H1 (cell line): ENCODE results near the gene MRPL55. TPM values are rescaled to one million over a fixed set of nuclear protein-coding genes. Genes with fewer than 3 reads are reported as not detected.

Source experiments
- ASH2L ChIP-seq: fragments of 200-600, 300-600 bp; sonication (generic); IDR thresholded peaks from one replicate; pipeline ENCODE4 v1.7.1; 2017; ENCODE audit warnings: low read length
- BCL11A ChIP-seq, 2 experiments: IDR thresholded peaks; one replicate each; pipeline ENCODE4 v1.6.1; 2011; ENCODE audit warnings: low read depth in 2 of 2, low read length in 2 of 2, mild to moderate bottlenecking in 2 of 2
- GTF2F1 ChIP-seq: IDR thresholded peaks from 2 replicates; pipeline ENCODE4 v1.6.1; 2012; ENCODE audit warnings: low read depth, low read length, improper control_type of control experiment, borderline replicate concordance
- HDAC2 ChIP-seq, 2 experiments: fragments of 300-600 bp in 1 of 2; sonication (generic) in 1 of 2; IDR thresholded peaks; 2 replicates each; pipeline ENCODE4 v1.6.1; 2011 to 2012; ENCODE audit warnings: low read depth in 2 of 2, low read length in 2 of 2, mild to moderate bottlenecking in 2 of 2, moderate library complexity in 2 of 2, borderline replicate concordance in 1 of 2, inconsistent platforms in 1 of 2
- polyA plus RNA-seq, 7 experiments: library from polyadenylated mRNA; depleted of rRNA in 3 of 7; stranded (reverse) in 5 of 7; unstranded in 2 of 7; fragments of >200 nt in 5 of 7; fragments of 200-250 nt in 2 of 7; gene quantifications; 1 replicate in 5 of 7; 2 replicates in 1 of 7; 4 replicates in 1 of 7; pipeline versions ENCODE4 v1.2.1 to v1.2.3, GENCODE V29; 2011 to 2013; ENCODE audit warnings: missing spikeins in 2 of 7, mixed read lengths in 2 of 7
- total RNA-seq: library from RNA; stranded (reverse); fragmentation: NEBNext Ultra II Directional; extraction: Animal tissue kit (Norgen Biotek cat#: 25700); gene quantifications from 2 replicates; pipeline ENCODE4 v1.2.1, GENCODE V29; 2021

Gene MRPL55
- total and polyA plus RNA-seq, 2 of the 8 experiments (the other 6 are each of a cell fraction or from before 2014, with no cell fraction given): 59.0 to 244 TPM

- TF ChIP-seq BCL11A (IDR thresholded peaks at IDR 0.05; ENCODE audit: low read depth in 2 of 2, low read length in 2 of 2): no peak
- TF ChIP-seq ASH2L: no peak
- no peak for TF ChIP-seq HDAC2 (IDR thresholded peaks at IDR 0.05; ENCODE audit: borderline replicate concordance in 1 of 2, low read depth in 2 of 2, low read length in 2 of 2)
- TF ChIP-seq GTF2F1: no peak
- TF ChIP-seq, all 59 proteins: peak for 0
Observed at GRCh38 chr1:228118040-228118439, 8.9 kb upstream of the MRPL55 start (continued).
